DMS 273 (cell line): ENCODE results near the gene UPP2.

ENCODE experiments used
- DNase-seq: peaks from one replicate; lab custom pipeline; 2025; ENCODE audit not compliant: unreplicated experiment; lab: John Stamatoyannopoulos, UW

The UPP2 gene

DNA sequence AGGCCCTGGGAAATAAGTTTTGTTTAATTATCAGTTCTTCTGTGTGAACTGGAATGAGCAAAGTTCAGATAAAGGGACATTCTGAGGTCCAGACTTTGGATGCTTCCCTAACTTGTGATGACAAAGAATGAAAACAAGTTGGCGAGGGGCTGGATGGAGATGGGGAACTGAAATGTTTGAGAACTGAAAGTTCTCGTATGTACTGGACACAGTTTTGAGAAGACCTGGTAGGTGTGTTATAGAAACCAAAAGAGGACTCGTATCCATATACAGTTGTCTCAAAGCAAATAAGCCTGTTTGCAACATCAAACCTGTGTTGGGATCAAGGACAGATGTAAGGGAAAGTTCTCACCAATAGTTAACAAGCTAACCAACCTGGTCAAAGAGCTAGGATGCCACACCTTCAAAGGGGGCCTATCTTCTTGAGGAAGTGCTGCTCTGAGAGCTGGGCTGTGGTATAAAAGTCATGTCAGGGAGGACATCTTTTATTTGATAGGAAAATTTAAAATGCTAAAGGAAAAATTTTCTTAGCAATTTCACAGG lies at the start of gene UPP2:
UPP2 (plus strand) TSS at position 493 of the 543 bp plus-strand sequence. CDS start 188 bp downstream, outside the sequence.
- no peak for DNase-seq

DNA sequence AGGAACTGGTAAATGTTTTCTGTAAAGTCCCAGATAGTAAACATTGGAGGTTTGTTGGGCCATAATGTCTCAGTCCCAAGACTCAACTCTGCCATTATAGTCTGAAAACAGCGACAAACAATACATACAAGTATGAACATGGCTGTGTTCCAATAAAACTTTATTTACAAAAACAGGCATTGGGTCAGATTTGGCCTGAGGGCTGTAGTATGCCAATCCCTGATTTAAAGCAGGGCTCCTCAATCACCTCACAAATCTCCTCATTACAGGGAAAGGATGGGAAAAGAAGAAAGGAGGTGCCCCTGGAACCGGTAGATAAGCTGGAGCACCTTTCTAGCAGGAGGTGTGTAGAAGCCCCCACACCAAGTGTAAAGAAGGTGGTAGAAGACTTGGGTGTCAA lies 48.9 kb upstream of the UPP2 start:
- no peak for DNase-seq

DNA sequence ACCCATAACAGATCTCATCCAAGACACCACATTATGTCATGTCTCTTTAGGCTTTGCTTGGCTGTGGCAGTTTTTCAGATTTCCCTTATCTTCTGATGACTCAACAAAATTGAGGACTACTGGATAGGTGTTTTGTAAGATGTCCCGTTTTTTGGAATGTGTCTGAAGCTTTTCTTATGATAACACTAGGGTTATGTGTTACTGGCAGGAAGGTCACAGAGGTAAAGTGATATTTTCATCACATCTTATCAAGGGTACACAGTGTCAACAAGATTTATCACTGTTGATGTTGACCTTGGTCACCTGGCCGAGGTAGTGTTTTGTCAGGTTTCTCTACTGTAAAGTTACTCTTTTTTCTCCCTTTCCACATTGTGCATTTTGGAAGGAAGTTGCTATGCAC lies 44.8 kb upstream of the UPP2 start:
- no peak for DNase-seq

DNA sequence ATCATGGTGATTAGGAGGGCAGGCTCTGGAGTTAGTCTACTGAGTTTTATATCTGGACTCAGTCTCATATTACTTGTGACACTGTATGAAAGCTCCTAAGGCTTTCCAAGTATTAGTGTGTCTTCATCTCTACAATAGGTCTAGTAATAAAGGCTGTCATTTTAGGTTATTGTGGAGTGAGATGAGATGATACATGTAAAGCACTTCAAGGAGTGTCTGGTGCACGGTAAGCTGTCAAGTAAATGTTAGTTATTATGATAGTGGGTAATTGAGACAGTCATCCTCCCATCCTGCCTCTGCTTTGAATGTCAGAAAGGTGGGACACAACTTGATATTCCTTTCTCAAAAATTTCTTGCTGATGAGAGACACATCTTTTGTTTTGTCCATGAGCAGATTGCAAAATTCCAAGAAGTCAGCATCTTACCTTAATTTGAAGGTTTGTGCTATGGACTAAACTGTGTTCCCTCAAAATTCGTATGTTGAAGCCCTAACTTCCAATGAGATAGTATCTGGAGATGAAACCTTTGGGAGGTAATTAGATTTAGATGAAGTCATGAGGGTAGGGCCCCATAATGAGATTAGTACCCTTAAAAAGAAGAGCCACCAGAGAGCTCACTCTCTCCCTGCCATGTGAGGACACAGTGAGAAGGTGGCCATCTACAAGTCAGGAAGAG lies 41.4 kb upstream of the UPP2 start:
- DNase-seq: no peak

DNA sequence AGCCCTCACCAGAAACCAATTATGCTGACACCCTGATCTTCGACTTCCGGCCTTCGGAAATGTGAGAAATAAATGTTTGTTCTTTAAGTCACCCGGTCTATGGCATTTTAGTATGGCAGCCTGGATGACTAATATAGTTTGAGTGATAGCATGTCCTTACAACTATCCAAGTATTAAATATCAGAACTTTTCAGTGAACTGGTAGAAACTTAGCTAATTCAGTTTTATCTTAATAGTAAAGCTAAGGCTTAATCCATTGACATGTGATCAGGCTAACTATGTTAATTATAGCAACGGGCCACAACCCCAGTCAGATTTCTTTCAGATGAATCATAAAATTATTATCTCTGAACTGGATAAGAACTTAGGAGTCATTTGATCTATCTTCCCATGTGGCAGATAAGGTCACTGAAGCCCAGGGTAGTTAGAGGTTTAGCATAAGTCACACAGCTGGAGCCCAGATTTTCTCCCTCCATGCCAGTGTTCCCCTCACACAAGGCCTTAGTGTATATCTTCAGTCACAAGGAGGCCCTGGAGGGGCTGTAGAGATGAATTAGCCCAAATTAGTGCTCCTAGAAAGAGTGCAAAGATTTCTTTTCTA lies 40.7 kb upstream of the UPP2 start:
- peak; percentile 5 for DNase-seq

DNA sequence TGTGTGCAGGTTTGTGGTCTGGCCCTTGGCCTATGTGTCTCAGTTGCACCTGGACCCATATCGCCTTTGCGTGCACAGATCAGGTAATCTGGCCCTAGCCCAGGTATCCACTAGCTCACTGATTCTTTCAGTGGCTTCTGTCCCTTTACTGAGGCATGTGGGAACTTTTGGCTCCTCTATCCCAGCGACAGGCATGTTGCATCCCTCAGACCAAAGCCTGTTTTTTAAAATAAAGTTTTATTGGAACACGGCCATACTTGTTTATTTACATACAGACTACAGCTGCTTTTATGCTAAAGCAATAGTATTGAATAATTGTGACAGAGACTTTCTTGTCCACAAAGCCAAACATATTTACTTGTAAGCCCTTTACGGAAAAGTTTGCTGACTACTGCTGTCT lies 39.9 kb upstream of the UPP2 start:
- DNase-seq: no peak

DNA sequence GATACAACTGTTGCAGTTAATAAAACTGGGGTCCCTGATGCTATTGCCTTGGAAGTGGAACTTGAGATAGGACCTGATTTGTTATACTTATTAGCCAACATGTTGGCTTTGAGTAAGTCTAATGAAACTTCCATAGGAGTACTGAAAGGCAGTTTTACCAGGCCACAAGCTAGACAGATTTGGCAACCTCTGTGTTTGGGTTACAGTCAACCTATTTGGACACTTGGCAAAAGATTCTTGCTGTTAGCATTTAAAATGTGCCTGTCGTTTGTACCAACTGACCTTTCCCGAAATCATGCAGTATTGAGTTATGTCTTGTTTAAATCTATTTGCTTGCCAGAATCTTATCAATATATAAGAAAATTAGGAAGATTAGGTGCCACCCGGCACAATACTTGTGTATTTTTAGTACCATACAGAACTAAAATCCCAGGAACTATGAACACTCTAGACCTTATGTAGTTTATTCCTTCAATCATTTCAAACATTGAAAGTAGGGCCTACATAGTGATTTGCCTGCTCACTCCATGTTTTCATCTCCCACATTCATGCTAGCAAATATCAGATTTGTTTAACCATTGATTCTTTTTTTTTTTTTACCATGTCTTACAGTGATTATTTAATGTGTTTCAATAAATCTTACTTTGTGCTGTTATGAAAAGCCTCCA lies 35.5 kb upstream of the UPP2 start:
- no peak for DNase-seq

DNA sequence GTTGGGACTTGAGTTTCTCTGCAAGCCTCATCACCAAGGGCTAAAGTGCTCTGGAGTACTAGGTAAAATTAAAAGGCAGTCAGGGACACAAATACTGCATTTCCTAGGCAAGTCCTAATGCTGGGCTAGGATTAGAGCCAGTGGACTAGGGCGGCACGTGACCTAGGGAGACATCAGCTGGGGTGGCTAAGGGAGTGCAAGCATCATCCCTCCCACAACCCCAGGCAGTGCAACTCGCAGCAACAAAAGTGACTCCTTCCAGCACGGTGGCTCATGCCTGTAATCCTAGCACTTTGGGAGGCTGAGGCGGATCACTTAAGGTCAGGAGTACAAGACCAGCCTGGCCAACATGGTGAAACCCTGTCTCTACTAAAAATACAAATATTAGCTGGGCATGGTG lies 30.7 kb upstream of the UPP2 start:
- no peak for DNase-seq

DNA sequence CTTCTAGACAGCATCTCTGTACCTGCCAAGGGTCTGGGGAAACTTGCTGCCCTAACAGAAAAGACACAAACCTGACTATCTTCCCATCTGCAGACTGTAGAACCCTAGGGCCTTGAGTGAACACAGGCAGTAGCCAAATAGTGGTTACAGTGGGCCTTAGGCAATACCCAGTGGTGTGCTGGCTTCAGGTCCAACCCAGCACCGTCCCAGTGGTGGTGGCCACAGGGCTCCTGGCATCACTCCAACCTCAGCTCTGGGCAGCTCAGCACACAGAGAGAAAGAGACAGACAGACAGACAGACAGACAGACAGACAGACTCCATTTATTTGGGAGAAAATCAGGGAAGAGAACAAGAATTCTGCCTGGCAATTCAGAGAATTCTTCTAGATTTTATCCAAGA lies 29.3 kb upstream of the UPP2 start:
- no peak for DNase-seq

DNA sequence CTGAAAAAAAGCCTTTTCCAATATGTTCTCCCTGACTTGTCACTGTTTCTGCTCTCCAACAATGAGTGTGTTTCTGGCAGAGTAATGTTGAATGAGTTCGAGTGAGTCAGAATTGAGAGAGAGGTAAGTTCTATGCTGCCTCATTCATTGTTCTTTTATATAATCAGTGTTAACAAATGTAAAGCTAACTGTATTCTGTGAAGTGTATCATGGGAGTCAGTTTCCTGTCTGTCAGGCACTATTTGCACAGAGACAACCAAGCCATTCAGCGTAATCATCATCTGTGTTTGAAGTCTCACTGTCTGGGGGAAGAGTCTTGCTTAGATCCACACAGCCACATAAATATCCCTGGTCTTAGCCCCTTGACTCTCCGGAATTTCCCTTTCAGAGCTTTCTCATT lies 22.0 kb upstream of the UPP2 start:
- DNase-seq: no peak

DNA sequence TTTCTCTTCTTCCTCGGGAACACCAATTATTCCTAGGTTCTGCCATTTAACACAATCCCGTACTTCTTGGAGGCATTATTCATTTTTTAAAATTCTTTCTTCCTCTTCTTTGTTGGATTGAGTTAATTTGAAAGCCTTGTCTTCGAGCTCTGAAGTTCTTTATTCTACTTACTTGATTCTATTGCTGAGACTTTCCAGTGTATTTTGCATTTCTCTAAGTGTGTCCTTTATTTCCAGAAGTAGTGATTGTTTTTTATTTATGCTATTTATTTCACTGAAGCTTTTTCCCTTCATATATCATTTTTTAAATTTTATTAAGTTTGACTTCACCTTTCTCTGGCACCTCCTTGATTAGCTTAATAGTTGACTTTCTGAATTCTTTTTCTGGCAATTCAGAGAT lies 13.6 kb upstream of the UPP2 start:
- no peak for DNase-seq

DNA sequence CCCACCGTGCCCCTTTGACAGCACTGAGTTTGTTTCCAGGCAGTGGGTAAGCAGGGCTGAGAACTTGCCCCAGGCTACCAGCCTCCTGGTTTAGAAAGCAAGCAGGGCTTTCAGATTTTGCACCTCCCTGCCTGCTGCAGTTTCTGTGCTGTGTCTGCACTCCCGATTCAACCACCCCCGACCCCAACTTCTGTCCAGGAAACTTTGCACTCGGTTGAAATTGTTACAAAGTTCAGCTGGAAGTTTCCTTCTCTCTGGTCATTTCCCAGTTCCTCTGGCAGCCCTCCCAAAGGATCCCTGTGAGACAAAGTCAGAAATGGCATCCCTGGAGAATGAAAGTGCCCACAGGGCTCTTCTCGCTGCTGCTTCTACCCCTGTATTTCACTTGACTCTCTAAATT lies 12.4 kb upstream of the UPP2 start:
- no peak for DNase-seq

DNA sequence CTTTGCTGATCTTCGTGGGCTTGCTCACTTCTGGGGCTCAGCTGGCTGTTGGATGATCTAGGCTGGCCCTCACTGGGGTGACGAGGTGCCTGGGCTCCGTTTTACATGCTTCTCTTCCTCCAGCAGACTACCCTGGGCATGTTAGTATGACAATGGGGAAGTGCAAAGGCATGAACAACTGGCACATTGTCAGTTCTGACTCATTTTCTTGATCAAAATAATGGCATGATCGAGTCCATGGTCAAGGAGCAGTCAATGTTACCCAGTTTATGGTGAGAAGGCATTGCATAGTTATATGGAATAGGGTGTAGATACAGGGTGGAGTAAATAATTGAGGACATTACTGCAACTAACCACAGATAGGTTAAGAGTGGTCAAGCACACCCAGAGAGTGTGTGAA lies 10.0 kb upstream of the UPP2 start:
- no peak for DNase-seq

DNA sequence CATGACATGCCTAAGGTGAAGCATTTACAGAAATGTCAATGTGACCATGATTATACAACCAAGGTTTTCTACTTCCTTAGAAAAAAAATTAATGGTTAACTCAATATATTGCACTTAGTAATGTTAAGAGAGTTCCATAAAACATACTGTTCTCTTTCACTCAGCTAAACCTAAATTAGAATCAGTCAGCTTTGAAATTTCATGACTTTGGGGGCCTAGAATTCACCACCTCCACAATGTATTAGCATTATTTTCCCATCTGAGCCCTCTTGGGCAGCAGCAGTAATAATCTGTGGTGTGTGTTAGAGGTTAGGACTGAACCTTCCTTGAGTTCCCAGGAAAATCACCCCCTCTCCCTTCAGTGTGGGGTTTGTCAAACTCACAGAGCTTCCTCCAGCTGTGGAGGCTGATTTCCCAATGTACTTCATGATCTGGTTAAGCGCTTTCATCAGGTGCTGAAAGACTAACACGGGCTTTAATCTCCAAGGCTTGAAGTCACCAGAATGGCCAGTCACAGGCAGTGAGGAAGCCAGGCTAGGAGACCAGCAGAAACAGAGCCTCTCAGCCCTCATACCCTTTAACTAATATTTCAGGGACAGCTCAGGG lies 7.1 kb upstream of the UPP2 start:
- no peak for DNase-seq

DNA sequence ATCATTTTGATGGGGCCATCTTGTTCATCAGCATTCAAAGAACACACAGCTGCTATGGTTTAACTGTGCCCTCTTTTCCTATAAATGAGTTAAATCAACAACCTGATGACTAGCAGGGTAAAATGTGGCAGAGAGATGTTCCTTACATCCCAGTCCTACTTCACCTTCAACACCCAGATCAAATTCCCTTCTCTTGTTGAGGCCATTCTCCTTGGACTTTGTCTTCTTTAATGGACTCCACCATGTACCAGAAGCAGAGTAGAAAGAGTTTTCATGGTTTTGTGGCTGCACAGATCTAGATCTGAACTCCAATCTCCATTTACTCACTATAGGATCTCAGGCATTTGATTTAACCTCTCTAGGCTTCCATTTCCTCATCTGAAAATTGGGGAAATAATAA lies 6.4 kb upstream of the UPP2 start:
- no peak for DNase-seq

DNA sequence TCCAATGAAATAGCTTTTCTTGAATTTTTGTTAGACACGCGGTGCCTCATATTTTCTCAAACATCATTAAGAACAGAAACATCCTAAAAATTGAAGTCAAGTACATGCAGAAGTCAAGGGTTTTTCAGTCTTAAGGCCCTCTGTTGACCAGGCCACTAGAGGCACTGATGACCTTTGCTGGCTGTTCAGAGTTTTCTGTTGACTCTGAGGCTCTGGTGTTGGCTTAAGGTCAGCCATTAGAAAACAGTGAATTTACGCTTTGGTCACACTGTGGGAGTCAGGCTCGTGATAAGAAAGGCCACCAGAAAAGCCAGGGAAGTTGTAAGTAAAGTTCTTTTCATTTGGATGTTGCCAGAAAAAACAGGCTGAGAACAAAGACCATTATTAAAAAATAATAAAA lies 5.8 kb upstream of the UPP2 start:
- DNase-seq: no peak

DNA sequence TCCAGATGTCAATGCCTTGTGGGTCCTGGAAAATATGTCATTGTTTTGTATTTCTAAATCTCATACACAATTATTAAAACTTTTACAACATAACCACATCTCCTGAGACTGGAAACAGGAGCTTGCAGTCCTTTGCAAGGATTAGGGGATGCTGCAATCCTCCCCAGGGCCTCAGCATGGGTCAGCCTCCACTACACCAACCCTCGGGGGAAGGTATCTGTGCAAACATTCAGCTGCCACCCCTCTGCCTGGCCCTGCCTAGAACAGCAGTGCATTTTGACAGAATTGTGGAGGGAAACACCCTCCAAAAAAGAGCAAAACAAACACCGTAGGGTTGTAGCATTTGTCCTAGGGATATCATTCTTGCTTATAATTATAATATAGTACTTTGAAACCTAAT lies 4.2 kb upstream of the UPP2 start:
- DNase-seq: no peak

DNA sequence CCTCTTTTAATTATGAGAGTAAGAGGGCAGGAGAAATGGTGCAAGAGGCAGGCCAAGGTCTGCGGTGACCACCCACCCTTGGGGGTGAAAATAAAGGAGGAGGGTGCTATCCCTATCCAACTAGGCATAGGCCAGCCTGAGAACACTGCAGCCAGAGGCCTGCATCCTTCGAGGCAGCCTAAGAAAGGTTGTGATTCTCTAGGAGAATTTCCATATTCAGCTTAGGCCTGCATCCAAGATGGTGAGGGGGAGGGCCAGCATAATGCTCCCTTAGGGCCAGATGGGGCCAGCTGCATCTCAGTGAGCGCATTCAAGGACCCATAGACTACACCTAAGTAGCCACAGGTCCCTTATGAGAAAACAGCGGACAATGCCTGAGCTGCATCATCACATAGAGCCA lies 3.5 kb upstream of the UPP2 start:
- no peak for DNase-seq

DNA sequence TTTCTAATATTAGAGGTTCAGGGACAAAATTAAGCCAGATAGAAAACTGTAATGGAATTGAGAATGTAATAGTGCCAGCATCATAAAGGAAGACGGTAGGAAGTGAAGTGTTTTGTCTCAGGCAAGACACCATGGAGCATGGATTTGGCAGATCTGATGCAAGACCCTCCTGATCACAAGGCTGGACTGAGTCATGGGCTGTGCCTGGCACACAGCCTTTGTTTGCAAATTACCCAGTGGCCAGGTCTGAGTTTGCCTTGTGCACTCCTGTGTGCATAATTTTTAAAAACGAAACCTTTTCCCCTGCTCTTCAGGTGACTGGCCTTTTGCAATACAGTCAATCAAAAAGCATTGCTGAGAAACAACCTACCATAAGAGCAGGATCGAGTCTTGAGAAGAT lies 2.0 kb upstream of the UPP2 start:
- DNase-seq: peak; percentile 6

DNA sequence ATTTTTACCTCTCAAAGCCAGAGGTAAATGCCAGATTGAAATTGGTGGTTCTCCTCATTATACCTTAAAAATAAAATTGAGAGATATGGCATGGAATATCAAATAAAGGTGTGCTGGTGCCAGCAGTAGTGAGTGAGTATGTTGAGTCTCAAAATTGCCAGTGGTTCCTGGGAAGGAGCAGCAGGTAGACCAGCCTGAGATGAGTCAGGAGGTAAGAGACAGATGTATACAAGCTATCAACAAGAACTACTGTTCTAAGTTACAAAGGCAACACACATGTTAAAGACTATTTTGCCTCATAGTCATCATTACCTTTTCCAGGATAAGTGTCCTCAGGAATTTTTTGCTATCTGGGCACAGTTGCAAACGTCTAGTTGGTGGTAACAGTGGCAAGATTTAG lies 1.3 kb upstream of the UPP2 start:
- DNase-seq: no peak

DNA sequence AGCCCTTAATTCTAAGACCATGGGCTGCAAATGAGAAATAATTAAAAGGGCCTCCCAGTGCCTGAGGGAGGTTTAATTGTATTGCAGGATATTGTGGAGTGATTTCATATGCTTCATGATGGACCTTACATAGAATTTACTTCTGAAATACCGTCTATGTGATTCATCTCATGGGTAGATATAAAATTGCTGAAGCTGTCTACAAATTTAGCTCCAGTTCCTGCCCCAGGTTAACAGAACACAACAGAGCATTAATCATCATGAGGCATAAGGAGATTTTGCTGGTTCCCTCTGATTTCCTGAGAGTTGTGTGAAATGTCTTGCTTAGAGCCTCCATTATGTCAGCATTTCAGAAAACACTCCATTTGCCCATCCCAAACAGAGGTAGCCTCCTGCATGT lies 770 bp downstream of the UPP2 start:
- DNase-seq: no peak

DNA sequence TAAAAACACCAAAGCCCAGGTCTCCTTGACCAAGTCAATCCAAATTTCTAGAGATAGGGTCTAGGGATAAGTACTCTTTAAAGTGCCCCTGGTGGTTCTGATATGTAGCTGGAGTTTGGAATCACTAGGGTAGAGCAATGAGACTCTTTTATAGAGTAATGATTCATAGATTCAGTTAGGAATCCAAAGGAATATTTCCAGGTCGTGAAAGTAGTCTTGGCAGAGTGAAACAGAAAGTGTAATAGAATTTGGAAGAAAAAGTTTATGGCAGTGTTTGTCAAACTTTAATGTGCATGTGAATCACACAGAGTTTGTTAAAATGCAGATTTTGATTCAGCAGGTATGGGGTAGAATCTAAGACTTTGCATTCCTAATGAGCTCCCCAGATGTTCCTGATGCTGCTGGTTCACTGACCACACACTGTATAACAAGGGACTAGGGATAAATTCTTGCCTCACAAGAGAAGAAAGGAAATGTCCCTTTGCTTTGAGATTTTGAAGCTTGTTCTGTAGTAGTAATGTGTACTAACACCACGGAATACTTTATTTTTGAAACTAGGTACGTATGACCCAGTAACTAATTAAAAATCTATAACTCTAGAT lies 1.8 kb downstream of the UPP2 start:
- no peak for DNase-seq
